SJCRH30 (cell line): ENCODE results near the gene NFIC. TPM values are rescaled to one million over a fixed set of nuclear protein-coding genes. Genes with fewer than 3 reads are reported as not detected.
"Not testable (repeated sequence)": the region's sequence is repeated elsewhere in the genome, so short reads cannot be mapped to it uniquely, and the experiment has no call there.

Experiments used
- DNase-seq, 2 experiments: peaks; one replicate each; pipeline ENCODE4 v3.0.0-alpha.2; 2015 to 2020
- H3K27ac ChIP-seq: fragments of 250-450 bp; sonication (Bioruptor Pico); 2 replicates; pipeline ENCODE4 v1.5.1; 2020; ENCODE audit warnings: mild to moderate bottlenecking, moderate library complexity
- H3K27me3 ChIP-seq: fragments of 250-450 bp; sonication (Bioruptor Pico); 2 replicates; pipeline ENCODE4 v1.5.1; 2020; ENCODE audit warnings: mild to moderate bottlenecking, moderate library complexity
- H3K36me3 ChIP-seq: fragments of 250-450 bp; sonication (Bioruptor Pico); 2 replicates; pipeline ENCODE4 v1.5.1; 2020; ENCODE audit warnings: mild to moderate bottlenecking, moderate library complexity
- H3K4me1 ChIP-seq: fragments of 250-450 bp; sonication (Bioruptor Pico); 2 replicates; pipeline ENCODE4 v1.5.1; 2020; ENCODE audit warnings: mild to moderate bottlenecking, moderate library complexity
- H3K4me3 ChIP-seq: fragments of 250-450 bp; sonication (Bioruptor Pico); 2 replicates; pipeline ENCODE4 v1.5.1; 2020; ENCODE audit warnings: mild to moderate bottlenecking, moderate library complexity
- H3K9me3 ChIP-seq: fragments of 250-450 bp; sonication (Bioruptor Pico); replicated peaks from 2 replicates; pipeline ENCODE4 v1.5.1; 2020; ENCODE audit warnings: mild to moderate bottlenecking, moderate library complexity
- total RNA-seq: library from RNA; depleted of rRNA; stranded (reverse); fragments of >200 nt; shearing (Covaris generic); gene quantifications from 2 replicates; pipeline ENCODE4 v1.2.3, GENCODE V29; 2014

NFIC gene
- total RNA-seq, 1 experiment from 2014 or later: 15.1 TPM

DNA sequence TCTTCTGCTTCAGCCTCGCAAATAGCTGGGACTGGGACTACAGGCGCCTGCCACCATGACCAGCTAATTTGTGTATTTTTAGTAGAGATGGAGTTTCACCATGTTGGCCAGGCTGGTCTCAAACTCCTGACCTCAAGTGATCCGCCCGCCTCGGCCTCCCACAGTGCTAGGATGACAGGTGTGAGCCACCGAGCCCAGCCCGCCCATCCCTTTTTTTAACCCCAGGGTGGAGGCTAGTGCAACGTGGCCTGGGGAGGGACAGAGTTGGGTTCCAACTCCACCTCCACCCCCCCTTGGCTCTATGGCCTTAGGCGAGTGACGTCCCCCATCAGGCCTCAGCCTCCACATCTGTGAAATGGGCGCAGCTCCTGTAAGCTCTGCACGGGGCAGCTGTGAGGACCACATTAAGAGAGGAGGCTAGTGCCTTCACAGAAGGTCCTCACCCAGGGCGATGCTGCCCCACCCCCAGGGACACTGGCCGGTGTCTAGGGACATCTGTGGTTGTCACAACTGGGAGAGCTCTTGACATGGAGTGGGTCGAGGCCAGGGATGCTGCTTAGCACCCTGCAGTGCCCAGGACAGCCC, 76.2 kb downstream of the NFIC start:
- H3K27me3 ChIP-seq: no peaks in the 10 kb centered on the region
- H3K4me1 ChIP-seq: 0 out of 2 replicates have a peak, but pooled peaks cover 3% of the 10 kb centered on the region
- H3K4me3 ChIP-seq: no peak overlapping the region
- DNase-seq: peak in 1 of 2 experiments; percentile 38
- H3K27ac ChIP-seq: no peak overlapping the region; the same call in 1 of the 2 replicates
- H3K9me3 ChIP-seq: no peaks in the 10 kb centered on the region
- peaks cover 22% of the 10 kb centered on the region; the same call in 1 of the 2 replicates for H3K36me3 ChIP-seq

DNA sequence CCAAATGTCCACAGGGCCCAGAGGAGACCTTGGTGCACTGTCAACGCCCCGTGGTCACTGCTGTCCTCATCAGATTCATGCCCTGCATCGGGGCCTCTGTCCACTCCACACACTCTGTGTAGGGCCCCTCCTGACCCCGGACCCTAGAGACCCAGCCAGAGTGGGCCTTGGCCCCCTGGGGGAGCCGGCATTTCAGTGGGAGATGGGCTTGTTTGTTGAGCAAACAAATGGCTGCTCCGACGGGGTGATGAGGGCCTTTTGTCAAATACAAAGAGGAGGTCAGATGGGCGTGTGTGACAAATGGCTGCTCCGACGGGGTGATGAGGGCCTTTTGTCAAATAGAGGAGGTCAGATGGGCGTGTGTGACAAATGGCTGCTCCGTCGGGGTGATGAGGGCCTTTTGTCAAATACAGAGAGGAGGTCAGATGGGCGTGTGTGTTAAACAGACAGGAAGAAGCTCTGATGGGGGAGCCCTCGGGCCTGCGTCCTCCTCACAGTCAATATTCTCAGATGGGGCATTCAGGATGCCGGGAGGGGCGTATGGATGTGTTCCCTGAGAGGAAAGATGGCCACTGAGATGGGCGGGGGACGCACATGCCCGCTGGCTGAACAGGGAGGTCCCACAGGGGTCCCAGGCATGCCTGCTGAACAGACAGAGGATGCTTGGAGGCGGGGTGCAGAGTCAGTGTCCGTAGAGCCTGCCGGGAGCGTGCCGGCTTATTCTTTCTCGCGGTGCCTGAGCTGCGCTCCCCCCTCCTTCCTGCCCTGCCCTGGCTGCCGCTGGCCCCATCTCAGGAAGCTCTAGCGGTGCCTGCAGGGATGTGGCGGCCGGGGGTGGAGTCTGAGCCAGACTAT, 77.7 kb downstream of the NFIC start:
- Histone ChIP-seq H3K4me1 (0 out of 2 replicates have a peak, but pooled peaks cover 3% of the 10 kb centered on the region), H3K36me3 (peaks cover 14% of the 10 kb centered on the region; the same call in 1 of the 2 replicates), H3K27me3 (no peaks in the 10 kb centered on the region), H3K27ac (no peak overlapping the region), H3K4me3 (no peak overlapping the region), H3K9me3 (no peaks in the 10 kb centered on the region)
- DNase-seq: no peak

DNA sequence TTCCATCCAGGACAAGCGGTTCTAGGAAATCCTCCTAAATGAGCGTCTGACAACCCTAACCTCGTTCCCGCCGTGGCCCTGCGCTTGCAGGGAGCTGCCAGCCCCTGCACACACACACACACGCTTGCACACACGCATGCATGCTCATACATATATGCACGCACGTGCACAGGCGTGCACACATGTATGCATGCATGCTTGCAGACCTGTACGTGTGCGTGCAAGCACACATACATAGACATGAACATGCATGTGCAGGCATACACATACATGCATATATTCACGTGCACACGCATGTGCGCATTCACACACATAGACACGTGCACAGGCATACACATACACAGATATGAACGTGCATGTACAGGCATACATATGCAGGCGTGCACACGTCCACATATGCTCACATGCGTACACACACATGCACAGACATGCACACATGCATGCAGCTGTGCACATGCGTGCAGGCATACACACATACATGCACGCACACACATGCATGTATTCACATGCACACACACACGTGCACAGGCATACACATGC, 78.4 kb downstream of the NFIC start:
- H3K9me3 ChIP-seq: no peaks in the 10 kb centered on the region
- H3K27ac ChIP-seq: no peak overlapping the region
- 0 out of 2 replicates have a peak, but pooled peaks cover 3% of the 10 kb centered on the region for H3K4me1 ChIP-seq
- H3K4me3 ChIP-seq: no peak overlapping the region
- no peak for DNase-seq
- peaks cover 14% of the 10 kb centered on the region; the same call in 1 of the 2 replicates for H3K36me3 ChIP-seq
- H3K27me3 ChIP-seq: no peaks in the 10 kb centered on the region

DNA sequence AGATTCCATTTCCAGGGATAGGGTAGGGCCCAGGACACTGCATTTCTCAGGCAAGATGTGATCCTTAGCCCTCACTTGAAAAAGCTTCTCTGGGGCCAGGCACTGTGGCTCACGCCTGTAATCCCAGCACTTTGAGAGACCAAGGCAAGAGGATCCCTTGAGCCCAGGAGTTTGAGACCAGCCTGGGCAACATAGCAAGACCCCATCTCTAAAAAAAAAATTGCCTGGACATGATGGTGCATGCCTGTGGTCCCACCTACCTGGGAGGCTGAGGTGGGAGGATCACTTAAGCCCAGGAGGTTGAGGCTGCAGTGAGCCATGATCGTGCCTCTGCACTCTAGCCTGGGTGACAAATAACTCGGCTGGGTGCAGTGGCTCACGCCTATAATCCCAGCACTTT, 80.3 kb downstream of the NFIC start:
- not testable (repeated sequence) for DNase-seq, H3K9me3 ChIP-seq, H3K27ac ChIP-seq, H3K4me3 ChIP-seq, H3K27me3 ChIP-seq
- Histone ChIP-seq H3K4me1 (peaks cover 10% of the 10 kb centered on the region), H3K36me3 (peaks cover 13% of the 10 kb centered on the region; the same call in 1 of the 2 replicates)

DNA sequence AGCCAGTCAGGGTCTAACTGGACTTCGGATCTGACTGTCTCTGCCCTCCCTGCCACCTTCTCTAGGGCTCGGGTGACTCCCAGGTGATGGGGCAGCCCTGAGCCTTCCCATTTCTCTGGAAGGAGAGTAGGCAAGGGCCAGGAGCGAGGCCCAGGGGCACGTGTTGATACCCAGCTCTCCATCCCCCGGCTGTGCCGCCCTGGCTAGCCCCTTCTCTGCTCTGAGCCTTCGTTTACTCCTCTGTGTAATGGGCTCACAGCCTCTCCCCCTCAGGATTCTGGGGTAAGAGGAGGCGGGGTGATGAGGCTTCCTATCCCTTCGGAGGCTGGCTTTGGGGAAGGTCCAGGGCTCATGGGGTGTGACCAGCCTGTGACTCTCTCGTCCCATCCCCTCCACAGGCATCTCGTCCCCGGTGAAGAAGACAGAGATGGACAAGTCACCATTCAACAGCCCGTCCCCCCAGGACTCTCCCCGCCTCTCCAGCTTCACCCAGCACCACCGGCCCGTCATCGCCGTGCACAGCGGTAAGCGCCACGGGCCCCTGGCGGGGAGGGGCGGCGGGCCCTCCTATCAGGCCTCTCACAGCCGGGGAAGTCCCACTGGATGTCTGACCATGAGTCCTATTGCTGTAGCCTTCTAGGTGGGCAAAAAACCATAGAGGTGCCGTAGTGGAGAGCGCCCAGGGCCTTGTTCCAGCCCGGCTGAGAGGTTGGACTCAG, 82.4 kb downstream of the NFIC start:
- Histone ChIP-seq H3K27ac (no peak overlapping the region), H3K9me3 (no peaks in the 10 kb centered on the region), H3K4me3 (no peak overlapping the region), H3K36me3 (peaks cover 16% of the 10 kb centered on the region; the same call in 1 of the 2 replicates), H3K4me1 (peaks cover 7% of the 10 kb centered on the region), H3K27me3 (no peaks in the 10 kb centered on the region)
- DNase-seq: no peak

DNA sequence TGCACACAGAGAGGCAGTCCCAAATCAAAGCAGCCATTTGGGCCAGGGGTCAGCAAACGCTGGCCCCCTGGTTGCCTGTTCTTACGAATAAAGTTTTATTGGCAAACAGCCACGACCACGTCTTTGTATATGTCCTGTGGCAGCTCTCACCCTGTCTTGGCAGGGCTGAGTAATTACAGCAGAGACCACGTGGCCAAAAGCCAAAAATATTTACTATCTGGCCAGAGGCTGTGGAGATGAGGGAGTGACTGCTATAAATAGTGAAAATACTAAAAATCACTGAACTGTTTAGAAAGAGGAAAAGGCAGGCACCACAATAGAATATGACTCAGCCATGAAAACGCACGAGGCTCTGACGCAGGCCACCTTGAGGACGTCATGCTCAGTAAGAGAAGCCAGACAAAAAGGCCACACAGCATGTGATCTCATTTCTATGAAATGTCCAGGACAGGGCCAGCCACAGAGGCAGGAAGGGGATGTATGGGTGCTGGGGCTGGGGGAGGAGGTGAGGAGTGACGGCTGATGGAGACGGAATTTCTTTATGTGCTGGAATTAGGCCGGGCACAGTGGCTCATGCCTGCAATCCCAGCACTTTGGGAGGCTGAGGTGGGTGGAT, 84.5 kb downstream of the NFIC start:
- DNase-seq: peak; percentile 53 to 70
- Histone ChIP-seq H3K27ac (peak overlapping the region; percentile 26), H3K27me3 (no peaks in the 10 kb centered on the region), H3K4me3 (no peak overlapping the region), H3K36me3 (peaks cover 16% of the 10 kb centered on the region; the same call in 1 of the 2 replicates), H3K9me3 (no peaks in the 10 kb centered on the region), H3K4me1 (peaks cover 7% of the 10 kb centered on the region)

DNA sequence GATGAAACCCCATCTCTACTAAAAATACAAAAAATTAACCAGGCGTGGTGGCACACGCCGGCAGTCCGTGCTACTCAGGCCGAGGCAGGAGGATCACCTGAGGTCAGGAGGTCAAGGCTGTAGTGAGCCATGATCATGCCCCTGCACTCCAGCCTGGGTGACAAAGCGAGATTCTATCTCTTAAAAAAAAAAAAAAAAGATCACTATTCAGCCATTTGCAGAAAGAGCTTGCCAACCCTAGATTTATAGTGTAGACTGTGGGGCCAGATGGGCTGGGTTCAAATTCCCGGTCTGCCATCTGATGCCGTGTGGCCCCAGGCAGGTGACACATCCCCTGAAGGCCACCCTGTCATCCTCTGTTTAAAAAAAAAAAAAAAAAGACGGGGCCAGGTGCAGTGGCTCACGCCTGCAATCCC, 85.1 kb downstream of the NFIC start:
- H3K27ac ChIP-seq: peak overlapping the region; percentile 26; the same call in 1 of the 2 replicates
- H3K9me3 ChIP-seq: no peaks in the 10 kb centered on the region
- H3K36me3 ChIP-seq: peaks cover 16% of the 10 kb centered on the region; the same call in 1 of the 2 replicates
- no peak overlapping the region for H3K4me3 ChIP-seq
- peaks cover 7% of the 10 kb centered on the region for H3K4me1 ChIP-seq
- H3K27me3 ChIP-seq: no peaks in the 10 kb centered on the region
- no peak for DNase-seq

DNA sequence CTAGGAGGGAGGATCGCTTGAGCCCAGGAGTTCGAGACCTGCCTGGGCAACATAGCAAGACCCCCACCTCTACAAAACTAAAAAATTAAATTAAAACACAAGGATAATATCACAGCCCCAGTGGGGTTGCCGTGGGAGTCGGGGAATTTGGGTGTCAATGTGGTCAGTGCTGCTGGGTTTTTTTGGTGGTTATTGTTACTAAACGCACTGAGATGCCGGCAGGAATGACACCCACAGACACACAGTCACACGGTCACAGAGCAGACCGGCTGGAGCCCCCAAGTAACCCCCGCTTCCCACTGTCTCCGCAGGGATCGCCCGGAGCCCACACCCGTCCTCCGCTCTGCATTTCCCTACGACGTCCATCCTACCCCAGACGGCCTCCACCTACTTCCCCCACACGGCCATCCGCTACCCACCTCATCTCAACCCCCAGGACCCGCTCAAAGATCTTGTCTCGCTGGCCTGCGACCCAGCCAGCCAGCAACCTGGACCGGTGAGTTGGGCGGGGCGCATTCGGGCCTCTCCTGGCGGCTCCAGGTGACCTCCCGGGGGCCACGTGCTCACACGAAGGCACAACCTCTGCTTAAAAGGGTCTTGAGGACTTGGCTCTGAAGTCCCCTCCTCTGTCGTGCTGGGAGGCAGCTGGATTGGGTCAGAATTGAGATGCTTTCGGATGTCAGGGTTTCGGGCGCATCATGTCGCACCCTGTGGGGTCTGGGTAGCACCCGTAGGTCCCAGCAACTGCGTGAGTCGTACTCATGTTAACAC, 86.0 kb downstream of the NFIC start:
- Histone ChIP-seq H3K36me3 (peaks cover 16% of the 10 kb centered on the region; the same call in 1 of the 2 replicates), H3K9me3 (no peaks in the 10 kb centered on the region), H3K27ac (no peak overlapping the region), H3K4me1 (peaks cover 7% of the 10 kb centered on the region), H3K27me3 (no peaks in the 10 kb centered on the region), H3K4me3 (no peak overlapping the region)
- DNase-seq: no peak

DNA sequence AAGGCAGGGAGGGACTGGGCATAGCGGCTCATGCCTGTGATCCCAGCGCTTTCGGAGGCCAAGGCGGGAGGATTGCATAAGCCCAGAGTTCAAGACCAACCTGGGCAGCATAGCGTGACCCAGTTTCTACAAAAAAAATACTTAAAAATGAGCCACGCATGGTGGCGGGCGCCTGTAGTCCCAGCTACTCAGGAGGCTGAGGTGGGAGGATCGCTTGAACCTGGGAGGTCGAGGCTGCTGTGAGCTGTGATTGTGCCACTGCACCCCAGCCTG, 86.5 kb downstream of the NFIC start:
- DNase-seq, H3K4me3 ChIP-seq, H3K9me3 ChIP-seq, H3K27ac ChIP-seq, H3K4me1 ChIP-seq, H3K27me3 ChIP-seq: not testable (repeated sequence)
- peaks cover 16% of the 10 kb centered on the region; the same call in 1 of the 2 replicates for H3K36me3 ChIP-seq

DNA sequence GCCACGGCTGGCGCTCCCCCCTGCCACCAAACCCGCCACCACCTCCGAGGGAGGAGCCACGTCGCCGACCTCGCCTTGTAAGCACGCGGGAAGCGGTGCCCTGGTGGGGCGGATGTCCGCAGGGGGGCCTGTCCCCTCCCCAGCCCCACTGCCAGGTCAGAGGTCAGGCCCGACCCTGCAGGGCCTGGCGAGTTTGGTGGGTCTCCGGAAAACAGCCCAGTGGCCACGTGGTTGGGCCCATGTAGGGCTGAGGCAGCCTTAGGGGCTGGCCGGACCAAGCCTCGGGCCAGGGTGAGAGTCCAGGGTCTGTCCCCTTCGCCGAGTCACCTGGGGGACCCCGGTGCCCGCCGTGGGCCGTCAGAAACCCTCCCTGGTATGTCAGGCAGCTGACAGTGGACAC, 87.5 kb downstream of the NFIC start:
- H3K27ac ChIP-seq: no peak overlapping the region
- no peaks in the 10 kb centered on the region for H3K27me3 ChIP-seq
- H3K9me3 ChIP-seq: no peaks in the 10 kb centered on the region
- no peak for DNase-seq
- no peak overlapping the region for H3K4me3 ChIP-seq
- peaks cover 7% of the 10 kb centered on the region for H3K4me1 ChIP-seq
- H3K36me3 ChIP-seq: peaks cover 16% of the 10 kb centered on the region; the same call in 1 of the 2 replicates

DNA sequence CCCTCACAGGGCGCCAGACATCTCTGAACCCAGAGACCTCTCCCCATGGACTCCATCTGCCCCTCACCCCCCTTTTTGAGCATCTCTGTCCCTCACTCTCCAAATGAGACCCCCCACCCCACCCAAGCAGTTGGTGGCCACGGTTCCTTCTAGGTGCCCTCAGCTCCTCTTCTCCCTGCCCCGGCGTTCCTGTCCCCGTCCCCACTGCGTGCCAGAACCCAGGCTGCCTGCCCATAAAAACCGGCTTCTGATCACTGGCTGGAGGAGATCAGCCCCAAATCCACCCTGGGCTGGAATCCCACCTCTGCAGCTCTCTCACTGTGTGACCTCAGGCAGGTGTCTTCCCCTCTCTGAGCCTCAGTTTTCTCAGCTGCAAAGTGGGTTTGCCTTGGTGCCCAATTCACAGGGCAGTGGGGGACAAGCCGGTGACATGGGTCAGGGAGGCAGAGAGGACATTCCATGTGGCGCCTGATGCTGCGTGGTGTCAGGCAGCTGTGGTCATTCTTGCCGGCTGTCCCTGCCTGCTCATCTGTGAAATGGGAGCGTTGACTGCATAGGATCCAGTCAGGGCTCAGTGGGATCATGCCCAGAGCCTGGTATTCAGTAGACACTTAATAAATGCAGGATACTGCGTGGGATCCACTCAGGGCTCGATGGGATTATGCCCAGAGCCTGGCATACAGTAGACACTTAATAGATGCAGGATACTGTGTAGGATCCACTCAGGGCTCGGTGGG, 88.4 kb downstream of the NFIC start:
- H3K27ac ChIP-seq: no peak overlapping the region
- no peak for DNase-seq
- peaks cover 7% of the 10 kb centered on the region for H3K4me1 ChIP-seq
- no peak overlapping the region for H3K4me3 ChIP-seq
- no peaks in the 10 kb centered on the region for H3K9me3 ChIP-seq
- no peaks in the 10 kb centered on the region for H3K27me3 ChIP-seq
- H3K36me3 ChIP-seq: peaks cover 16% of the 10 kb centered on the region; the same call in 1 of the 2 replicates

DNA sequence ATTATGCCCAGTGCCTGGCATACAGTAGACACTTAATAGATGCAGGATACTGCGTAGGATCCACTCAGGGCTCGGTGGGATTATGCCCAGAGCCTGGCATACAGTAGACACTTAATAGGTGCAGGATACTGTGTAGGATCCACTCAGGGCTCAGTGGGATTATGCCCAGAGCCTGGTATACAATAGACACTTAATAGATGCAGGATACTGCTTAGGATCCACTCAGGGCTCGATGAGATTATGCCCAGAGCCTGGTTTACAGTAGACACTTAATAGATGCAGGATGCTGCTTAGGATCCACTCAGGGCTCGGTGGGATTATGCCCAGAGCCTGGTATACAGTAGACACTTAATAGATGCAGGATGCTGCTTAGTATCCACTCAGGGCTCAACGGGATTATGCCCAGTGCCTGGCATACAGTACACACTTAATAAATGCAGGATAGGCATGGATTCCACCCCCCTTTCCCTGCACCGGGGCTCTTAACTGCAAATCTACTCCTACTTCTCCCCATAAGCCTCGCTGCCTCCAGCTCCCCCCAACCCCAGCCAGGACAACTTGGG, 89.1 kb downstream of the NFIC start:
- H3K4me3 ChIP-seq: no peak overlapping the region
- peaks cover 20% of the 10 kb centered on the region; the same call in 1 of the 2 replicates for H3K36me3 ChIP-seq
- H3K27me3 ChIP-seq: no peaks in the 10 kb centered on the region
- no peak for DNase-seq
- H3K4me1 ChIP-seq: peaks cover 7% of the 10 kb centered on the region
- no peaks in the 10 kb centered on the region for H3K9me3 ChIP-seq
- no peak overlapping the region for H3K27ac ChIP-seq
